Measurements from ENCODE around the gene EFTUD2.

DNA sequence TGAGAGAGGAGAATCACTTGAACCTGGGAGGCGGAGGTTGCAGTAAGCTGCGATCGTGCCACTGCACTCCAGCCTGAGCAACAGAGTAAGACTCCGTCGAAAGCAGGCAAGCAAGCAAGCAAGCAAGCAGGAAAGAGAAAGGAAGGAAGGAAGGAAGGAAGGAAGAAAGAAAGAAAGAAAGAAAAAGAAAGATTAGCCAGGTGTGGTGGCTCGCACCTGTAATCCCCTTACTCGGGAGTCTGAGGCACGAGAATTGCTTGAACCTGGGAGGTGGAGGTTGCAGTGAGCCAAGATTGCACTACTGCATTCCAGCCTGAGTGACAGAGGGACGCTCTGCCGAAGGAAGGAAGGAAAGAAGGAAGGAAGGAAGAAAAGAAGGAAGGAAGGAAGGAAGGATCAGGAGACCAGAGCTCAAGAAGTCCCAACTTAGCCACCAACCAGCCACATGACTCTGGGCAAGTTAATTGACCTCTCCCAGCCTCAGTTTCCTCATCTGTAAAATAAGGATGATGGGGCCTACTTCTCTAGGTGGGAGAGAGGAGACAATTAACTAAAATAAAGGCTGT is 9.6 kb upstream of the EFTUD2 start:
- TF ChIP-seq, protein P1, sequence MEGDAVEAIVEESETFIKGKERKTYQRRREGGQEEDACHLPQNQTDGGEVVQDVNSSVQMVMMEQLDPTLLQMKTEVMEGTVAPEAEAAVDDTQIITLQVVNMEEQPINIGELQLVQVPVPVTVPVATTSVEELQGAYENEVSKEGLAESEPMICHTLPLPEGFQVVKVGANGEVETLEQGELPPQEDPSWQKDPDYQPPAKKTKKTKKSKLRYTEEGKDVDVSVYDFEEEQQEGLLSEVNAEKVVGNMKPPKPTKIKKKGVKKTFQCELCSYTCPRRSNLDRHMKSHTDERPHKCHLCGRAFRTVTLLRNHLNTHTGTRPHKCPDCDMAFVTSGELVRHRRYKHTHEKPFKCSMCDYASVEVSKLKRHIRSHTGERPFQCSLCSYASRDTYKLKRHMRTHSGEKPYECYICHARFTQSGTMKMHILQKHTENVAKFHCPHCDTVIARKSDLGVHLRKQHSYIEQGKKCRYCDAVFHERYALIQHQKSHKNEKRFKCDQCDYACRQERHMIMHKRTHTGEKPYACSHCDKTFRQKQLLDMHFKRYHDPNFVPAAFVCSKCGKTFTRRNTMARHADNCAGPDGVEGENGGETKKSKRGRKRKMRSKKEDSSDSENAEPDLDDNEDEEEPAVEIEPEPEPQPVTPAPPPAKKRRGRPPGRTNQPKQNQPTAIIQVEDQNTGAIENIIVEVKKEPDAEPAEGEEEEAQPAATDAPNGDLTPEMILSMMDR (IDR thresholded peaks at IDR 0.05) = no peak
- TF ChIP-seq POLR2A (IDR thresholded peaks at IDR 0.05) = no peak
